ENCODE results near the gene PAK4. TPM values are rescaled to one million over a fixed set of nuclear protein-coding genes. Genes with fewer than 3 reads are reported as not detected.

PAK4 gene
- total and polyA plus RNA-seq, 2 of the 8 experiments (the other 6 are each of a cell fraction or from before 2014, with no cell fraction given): 50.7 to 64.4 TPM

DNA sequence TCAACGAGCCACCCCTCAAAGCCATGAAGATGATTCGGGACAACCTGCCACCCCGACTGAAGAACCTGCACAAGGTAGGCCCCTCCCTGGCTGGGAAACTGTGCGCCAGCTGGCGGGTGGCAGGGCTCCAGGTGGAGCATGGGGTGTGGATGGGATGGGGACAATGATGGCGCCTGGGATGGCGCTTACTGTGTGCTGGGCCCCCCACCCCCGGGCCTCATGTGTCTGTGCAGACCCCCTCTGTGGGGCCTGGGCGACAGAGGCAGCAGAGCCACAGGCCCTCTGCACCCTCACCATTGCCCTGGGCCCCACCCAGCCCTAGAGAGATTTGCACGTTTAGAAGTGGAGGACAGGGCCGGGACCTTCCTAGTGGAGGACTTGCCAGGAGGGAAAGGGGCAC is 52.1 kb downstream of the PAK4 start:
- CTCF ChIA-PET (ENCODE audit: partially characterized antibody): interaction anchor here (1.4 to 5.1 kb wide), 3 partner anchors 10 to 64 kb away, joined by 6 to 33 read pairs (median 7); no protein-coding TSS in a partner anchor
- Histone ChIP-seq H3K27ac (ENCODE audit: low read depth, low read length) (no peak overlapping the region), H4K20me1 (replicated peaks in 1 of 2; ENCODE audit: control insufficient read depth in 1 of 2, insufficient read depth in 2 of 2, low read length in 2 of 2) (peaks cover 0 to 2% of the 10 kb centered on the region in 2 experiments), H3K14ac (ENCODE audit: insufficient read length) (no peak overlapping the region), H2BK12ac (ENCODE audit: low read depth, low read length) (no peak overlapping the region), H3K9me3 (ENCODE audit: insufficient read depth in 2 of 2, low read depth in 1 of 2, low read length in 1 of 2) (no peaks in the 10 kb centered on the region), H3K23ac (ENCODE audit: insufficient read length) (no peak overlapping the region), H3K56ac (replicated peaks; ENCODE audit: insufficient read length, low read depth, low read length) (no peak overlapping the region), H2BK120ac (replicated peaks; ENCODE audit: low read depth, low read length) (no peak overlapping the region), H2AK5ac (ENCODE audit: low read depth, low read length) (no peak overlapping the region), H3K18ac (ENCODE audit: extremely low read depth, low read length) (no peak overlapping the region), H3K79me1 (ENCODE audit: low read depth, low read length) (no peaks in the 10 kb centered on the region), H3K36me3 (ENCODE audit: control insufficient read depth in 2 of 4, insufficient read depth in 4 of 4, low read length in 3 of 4) (peaks cover 0 to 30% (median 7%) of the 10 kb centered on the region in 4 experiments; a peak in 3 of 8 replicates), H3K79me2 (ENCODE audit: control insufficient read depth in 1 of 2, insufficient read depth in 2 of 2, low read length in 2 of 2) (no peaks in the 10 kb centered on the region), H3K4ac (replicated peaks; ENCODE audit: insufficient read length, low read depth, low read length) (no peak overlapping the region), H3K27me3 (replicated peaks in 1 of 4; ENCODE audit: control insufficient read depth in 3 of 4, extremely low read depth in 1 of 4, insufficient read depth in 3 of 4, low read length in 3 of 4) (no peaks in the 10 kb centered on the region), H2BK15ac (ENCODE audit: low read length) (no peak overlapping the region), H4K5ac (ENCODE audit: insufficient read length, low read depth, low read length) (no peak overlapping the region), H4K8ac (ENCODE audit: extremely low read depth, insufficient read depth, low read length) (no peak overlapping the region), H3K9ac (replicated peaks in 1 of 4; ENCODE audit: extremely low read depth in 1 of 4, low read depth in 3 of 4, low read length in 3 of 4) (no peak overlapping the region), H3K4me2 (ENCODE audit: insufficient read depth in 1 of 2, low read depth in 2 of 2, low read length in 2 of 2) (no peak overlapping the region), H3K4me1 (replicated peaks in 1 of 4; ENCODE audit: control insufficient read depth in 3 of 4, insufficient read depth in 4 of 4, low read length in 3 of 4) (no peaks in the 10 kb centered on the region), H2BK20ac (ENCODE audit: low read length) (no peak overlapping the region), H2BK5ac (ENCODE audit: low read depth, low read length) (no peak overlapping the region), H3K23me2 (ENCODE audit: low read depth, low read length) (no peaks in the 10 kb centered on the region), H3K4me3 (ENCODE audit: extremely low read depth in 1 of 4, insufficient read depth in 2 of 4, low read depth in 3 of 4, low read length in 4 of 4) (no peak overlapping the region), H4K91ac (replicated peaks; ENCODE audit: insufficient read length, low read length) (no peak overlapping the region), H2AFZ (ENCODE audit: low read length) (no peak overlapping the region)
- POLR2A ChIA-PET (ENCODE audit: partially characterized antibody): no interaction called here
- 100% methylated on average over 6 of the region's 11 CpGs; no CpG with 5 or more reads in 1 of the 2 experiments for WGBS, 2 experiments (ENCODE audit: extremely low coverage in 1 of 2, insufficient coverage in 1 of 2, insufficient read length in 1 of 2, insufficient replicate concordance in 2 of 2, low coverage in 1 of 2, low lambda C conversion rate in 2 of 2, missing lambda C conversion rate in 1 of 2)
- TF ChIP-seq JUN (IDR thresholded peaks at IDR 0.05; ENCODE audit: low read depth, low read length) (no peak), CHD2 (IDR thresholded peaks at IDR 0.05; ENCODE audit: low read length) (no peak), MAFK (IDR thresholded peaks at IDR 0.05; ENCODE audit: low read depth, low read length) (no peak), CBX8 (IDR thresholded peaks at IDR 0.05; ENCODE audit: borderline replicate concordance, low read depth, low read length) (no peak), GABPA (IDR thresholded peaks at IDR 0.05; ENCODE audit: borderline replicate concordance, insufficient read depth, low read length) (no peak), SIN3A (conservative IDR thresholded peaks at IDR 0.05 in 1 of 2, IDR thresholded peaks at IDR 0.05 in 1 of 2; ENCODE audit: low read depth in 1 of 2, low read length in 2 of 2) (no peak), SUZ12 (IDR thresholded peaks at IDR 0.05; ENCODE audit: low read length) (no peak)
- TF ChIP-seq, protein P1, sequence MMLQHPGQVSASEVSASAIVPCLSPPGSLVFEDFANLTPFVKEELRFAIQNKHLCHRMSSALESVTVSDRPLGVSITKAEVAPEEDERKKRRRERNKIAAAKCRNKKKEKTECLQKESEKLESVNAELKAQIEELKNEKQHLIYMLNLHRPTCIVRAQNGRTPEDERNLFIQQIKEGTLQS (IDR thresholded peaks at IDR 0.05; ENCODE audit: insufficient read depth, low read depth, low read length): no peak
- no peak for DNase-seq (ENCODE audit: low read depth in 1 of 2, low spot score in 2 of 2)
- FAIRE-seq: no peak
